A375 (cell line): ENCODE measurements around the gene PPP1R37. TPM values are rescaled to one million over a fixed set of nuclear protein-coding genes. Genes with fewer than 3 reads are reported as not detected.

Source experiments
- small RNA-seq: library from RNA; depleted of rRNA; stranded (forward); fragments of <200 nt; gene quantifications from one replicate; pipeline ENCODE3, GENCODE V24; 2014
- total RNA-seq: library from RNA; depleted of rRNA; stranded (reverse); fragments of >200 nt; shearing (Covaris generic); gene quantifications from 2 replicates; pipeline ENCODE4 v1.2.3, GENCODE V29; 2014; rRNA removed

Gene PPP1R37, protein sequence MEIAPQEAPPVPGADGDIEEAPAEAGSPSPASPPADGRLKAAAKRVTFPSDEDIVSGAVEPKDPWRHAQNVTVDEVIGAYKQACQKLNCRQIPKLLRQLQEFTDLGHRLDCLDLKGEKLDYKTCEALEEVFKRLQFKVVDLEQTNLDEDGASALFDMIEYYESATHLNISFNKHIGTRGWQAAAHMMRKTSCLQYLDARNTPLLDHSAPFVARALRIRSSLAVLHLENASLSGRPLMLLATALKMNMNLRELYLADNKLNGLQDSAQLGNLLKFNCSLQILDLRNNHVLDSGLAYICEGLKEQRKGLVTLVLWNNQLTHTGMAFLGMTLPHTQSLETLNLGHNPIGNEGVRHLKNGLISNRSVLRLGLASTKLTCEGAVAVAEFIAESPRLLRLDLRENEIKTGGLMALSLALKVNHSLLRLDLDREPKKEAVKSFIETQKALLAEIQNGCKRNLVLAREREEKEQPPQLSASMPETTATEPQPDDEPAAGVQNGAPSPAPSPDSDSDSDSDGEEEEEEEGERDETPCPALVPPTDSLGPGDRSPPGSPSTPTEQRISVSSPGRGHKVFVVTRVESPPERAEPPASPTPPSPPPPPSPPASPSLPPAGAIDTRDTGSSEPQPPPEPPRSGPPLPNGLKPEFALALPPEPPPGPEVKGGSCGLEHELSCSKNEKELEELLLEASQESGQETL
- total RNA-seq, result 29.2 and 29.7 TPM in 2 replicates

DNA sequence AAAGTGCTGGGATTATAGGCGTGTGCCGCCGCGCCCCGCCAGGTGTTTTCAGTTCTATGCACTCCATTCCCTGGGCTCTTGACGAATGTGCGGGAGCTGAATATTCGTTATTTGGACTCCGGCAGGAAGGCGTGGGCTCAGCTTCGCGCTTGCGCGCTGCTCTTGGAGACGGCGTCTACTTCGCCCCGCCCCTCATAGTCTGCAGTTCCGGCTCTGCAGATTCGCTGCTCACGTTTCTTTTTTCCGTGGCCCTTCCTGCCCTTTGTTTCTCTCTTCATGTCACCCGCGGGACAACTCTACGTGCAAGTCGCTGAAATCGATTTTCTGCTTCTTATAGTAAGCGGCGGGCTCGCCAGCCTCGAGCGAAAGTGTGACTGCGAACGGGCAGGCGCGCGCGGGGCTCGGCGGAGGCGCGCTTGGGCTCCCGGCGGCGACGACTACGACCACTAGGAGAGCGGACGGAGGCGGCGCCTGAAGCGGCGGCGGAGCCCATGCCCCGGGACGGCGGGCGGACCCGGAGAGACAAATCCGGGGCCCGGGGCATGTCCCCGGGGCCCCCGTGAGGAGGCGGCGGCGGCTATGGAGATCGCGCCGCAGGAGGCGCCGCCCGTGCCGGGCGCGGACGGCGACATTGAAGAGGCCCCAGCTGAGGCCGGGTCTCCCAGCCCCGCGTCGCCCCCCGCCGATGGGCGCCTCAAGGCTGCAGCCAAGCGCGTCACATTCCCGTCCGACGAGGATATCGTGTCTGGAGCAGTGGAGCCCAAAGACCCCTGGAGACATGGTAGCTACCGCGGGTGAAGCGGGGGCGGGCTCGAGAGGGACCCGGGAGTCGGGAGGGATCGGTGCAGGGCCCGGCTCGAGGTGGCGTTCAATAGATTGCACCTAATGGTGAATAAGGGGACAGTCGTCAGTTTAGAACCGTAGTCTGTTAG is at the start of gene PPP1R37:
TSS of gene PPP1R37 (plus strand) at position 433 of the 932 bp plus-strand sequence. CDS start at position 580, 147 bp downstream.

DNA sequence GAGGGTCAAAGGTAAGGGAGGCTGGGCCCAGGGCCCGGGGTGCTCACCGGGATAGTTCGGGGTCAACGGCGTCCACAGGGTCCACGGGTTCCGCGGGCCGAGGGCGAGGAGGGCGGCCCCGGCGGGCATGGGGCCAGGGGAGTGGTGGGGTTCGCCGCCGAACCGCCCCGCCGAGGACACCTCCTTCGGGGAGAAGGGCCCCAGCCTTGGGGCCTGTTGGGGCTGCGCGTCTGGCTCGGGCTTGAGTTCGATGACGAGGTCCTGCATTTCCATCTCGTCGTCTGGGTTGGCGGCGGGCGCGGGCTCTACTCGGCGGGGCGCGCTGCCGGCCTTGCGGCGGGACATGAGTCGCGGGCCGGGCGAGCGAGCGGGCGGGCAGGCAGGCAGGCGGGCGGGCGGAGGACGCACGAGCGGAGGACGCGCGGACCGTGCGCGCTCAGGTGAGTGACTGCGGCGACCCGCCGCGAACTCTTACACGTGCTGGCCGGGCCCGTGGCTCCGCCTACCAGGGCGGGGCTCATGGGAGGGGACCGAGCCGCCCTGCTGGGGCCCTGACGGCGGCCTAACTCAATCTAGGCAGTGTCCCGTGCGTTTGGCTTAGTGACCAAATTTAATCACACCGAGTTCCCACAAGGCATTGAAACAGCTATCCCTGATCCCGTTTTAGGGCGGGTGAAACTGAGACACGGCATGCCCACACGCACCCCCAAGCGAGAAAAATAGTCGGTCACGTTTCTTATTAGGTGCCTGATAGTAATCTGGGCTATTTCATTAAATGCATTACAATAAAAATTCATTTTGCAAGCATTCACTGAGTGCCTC is 16.7 kb upstream of the PPP1R37 start, which contains the start of gene ZNF296:
TSS of gene ZNF296 (minus strand) at position 450 of the 822 bp plus-strand sequence. CDS start at position 345, 105 bp downstream.

DNA sequence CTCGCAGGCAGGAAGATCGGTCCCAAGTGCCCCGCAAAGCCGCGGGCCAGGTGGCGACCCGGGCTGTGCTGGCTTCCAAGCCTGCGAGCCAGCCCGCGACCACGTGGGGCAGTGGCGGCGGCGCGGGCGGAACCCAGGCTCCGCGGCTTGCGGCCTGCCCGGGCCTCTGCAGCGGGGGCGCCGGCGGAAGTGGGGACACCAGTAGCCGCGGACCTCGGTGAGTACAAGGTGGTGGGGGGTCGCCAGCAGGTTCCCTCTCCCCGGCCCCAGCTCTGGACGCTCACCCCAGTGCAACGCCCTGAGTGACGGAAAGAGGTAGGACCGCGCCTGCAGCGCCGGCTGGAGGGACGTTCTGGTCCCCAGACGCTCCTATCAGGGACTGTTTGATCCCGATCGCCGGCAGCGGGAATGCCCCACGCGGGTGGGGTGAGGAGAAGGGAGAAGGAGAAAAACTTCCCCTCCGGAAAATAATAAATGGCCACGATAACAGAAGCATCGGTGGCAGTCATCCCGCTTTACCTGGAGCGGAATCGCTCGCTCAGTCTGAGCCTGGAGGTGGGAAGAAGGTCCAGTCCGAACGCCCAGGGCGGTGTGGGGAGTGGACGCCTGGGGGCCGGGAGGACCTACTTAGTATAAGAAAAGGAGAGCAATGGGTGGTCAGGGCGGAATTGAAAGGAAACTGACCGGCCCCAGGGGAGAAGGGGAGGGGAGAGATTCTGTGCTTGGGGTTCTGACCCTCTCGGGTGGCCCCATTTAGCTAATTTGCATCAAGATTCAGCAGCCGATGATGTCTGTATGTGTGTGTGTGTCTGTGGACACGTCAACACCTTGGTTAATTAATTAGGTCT is 13.7 kb upstream of the PPP1R37 start, which contains the start of gene GEMIN7:
TSS of gene GEMIN7 (plus strand) at position 198 of the 848 bp plus-strand sequence. CDS start 10,855 bp downstream, outside the sequence.

DNA sequence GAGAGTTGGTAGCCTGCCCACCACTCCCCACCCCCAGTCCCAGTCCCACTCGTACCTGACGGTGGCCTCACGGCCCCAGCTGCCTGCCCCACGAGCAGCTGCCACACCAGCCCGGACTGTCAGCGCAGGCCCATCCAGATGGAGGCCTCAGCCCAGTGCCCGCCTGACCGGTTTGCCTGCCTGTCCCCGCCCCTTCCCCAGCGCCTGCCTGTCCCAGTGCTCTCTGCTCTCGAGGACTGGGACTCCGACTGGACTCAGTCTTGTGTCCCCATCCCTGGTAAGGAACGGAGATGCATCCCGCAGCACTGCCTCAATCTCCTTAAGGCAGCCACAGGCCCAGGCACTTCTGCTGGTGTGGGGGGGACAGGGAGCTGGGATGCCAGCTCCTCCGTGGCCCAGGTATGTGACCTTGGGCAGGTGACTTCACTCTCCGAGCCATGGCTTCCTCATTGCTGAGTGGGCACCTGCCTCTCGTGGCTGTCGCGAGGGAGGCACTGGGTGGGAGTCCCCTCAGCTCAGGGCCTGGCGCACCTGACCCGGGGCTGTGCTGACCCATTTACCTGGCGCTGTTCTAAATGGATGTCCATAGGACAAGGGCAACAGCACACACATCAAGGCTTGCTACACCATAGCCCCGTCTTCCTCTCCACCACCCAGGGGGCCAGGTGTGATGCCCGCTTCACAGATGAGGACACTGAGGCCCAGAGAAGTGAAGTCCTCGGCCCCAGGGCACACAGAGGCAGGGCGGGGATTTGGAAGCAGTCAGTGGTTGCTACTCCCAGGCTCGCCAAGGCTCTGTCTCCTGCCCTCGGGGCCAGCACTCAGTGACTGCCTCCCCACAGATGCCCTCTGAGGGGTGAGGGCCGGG is 68.1 kb downstream of the PPP1R37 start, which contains the start of gene NKPD1:
TSS of gene NKPD1 (minus strand) at position 113 of the 868 bp plus-strand sequence. CDS start 832 bp downstream, outside the sequence.

DNA sequence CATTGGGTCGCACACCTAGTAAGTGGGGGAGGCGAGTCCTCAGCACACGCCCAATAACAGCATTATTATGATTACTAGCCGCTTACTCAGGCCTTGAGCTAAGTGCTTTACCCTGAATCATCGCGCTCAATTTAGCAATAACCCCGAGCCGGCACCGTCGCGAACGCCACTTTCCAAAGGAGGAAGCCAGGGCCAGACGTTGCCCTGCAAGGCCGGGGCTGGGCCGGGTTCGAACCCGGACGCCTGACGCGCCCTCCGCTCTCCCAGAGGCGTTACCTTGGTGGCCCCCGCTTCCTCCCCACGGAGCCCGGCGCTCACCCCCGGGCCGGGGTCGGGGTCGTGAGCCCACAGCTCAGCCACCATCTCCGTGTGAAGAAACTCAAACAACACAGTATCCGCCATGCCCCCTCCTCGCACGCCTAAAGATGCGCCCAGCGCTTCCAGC is 84.9 kb downstream of the PPP1R37 start, which contains the start of gene TRAPPC6A:
TSS of gene TRAPPC6A (minus strand) at position 421 of the 445 bp plus-strand sequence. CDS start at position 402, 19 bp downstream.

DNA sequence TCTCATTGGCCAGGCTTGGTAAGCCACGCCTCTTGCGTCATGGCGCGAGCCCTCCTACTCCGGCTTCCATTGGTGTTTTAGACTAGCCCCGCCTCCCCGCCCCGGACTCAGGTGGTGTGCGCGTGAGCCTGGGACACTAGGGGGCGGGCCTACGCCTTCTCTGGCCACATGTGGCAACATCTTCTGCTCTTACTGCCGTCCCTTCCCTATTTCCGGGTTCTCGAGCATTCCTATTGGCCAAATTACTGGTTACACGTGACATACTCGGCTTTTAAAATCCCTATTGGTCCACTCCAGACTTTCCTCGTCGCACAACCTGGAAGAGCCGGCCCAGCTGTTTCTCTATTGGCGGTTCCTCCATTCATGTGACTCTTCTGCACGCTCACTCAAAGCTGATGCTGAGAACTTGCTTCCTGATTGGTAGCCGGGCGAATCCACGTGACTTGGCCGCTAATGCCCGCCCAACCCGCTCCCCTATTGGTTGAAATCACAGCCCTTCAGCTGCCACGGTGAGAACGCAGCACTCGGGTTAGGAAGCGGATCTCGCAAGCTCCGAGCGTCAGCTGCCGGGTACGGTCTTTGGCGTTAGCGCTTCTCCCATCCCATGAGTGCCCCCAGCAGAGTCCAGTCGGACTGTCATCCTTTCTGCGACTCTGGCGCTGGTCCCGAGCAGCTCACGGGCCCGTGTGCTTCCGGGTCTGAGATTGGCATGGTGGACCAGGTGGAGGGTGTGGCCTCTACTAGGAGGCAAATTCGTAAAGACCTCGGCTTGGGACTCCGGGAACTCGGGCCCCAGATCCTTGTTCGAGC is 85.5 kb downstream of the PPP1R37 start, which contains the start of gene BLOC1S3:
TSS of gene BLOC1S3 (plus strand) at position 523 of the 810 bp plus-strand sequence. CDS start 513 bp downstream, outside the sequence.

Small RNA genes within 50 kb of the gene (small RNA-seq; reads per million reads assigned to genes)
- gene RNU6-611P, result not detected

Other genes starting within 250 kb of the PPP1R37 start
- 49.1 and 49.5 TPM in 2 replicates for gene NECTIN2, start 246.9 kb upstream of the PPP1R37 start, total RNA-seq
- gene TOMM40, start 201.9 kb upstream of the PPP1R37 start, total RNA-seq, result 125 TPM in 2 replicates
- gene APOE, start 187.4 kb upstream of the PPP1R37 start, total RNA-seq, result 4.5 and 4.9 TPM in 2 replicates
- 9.9 and 11.1 TPM in 2 replicates for gene APOC1, start 178.6 kb upstream of the PPP1R37 start, total RNA-seq
- gene APOC4, start 150.9 kb upstream of the PPP1R37 start, total RNA-seq, result not detected in 2 replicates
- not detected in 2 replicates for gene APOC2, start 147.1 kb upstream of the PPP1R37 start, total RNA-seq
- gene CLPTM1, start 137.8 kb upstream of the PPP1R37 start, total RNA-seq, result 36.1 and 53.4 TPM in 2 replicates
- 22.0 and 23.3 TPM in 2 replicates for gene RELB, start 91.7 kb upstream of the PPP1R37 start, total RNA-seq
- 54.8 and 66.9 TPM in 2 replicates for gene CLASRP, start 54.1 kb upstream of the PPP1R37 start, total RNA-seq
- 0.82 and 1.9 TPM in 2 replicates for gene ZNF296, start 16.7 kb upstream of the PPP1R37 start, total RNA-seq
- gene GEMIN7, start 13.9 kb upstream of the PPP1R37 start, total RNA-seq, result 32.3 and 37.6 TPM in 2 replicates
- gene NKPD1, start 67.8 kb downstream of the PPP1R37 start, total RNA-seq, result not detected in 2 replicates
- 4.4 and 4.9 TPM in 2 replicates for gene TRAPPC6A, start 85.1 kb downstream of the PPP1R37 start, total RNA-seq
- 3.6 and 3.7 TPM in 2 replicates for gene BLOC1S3, start 85.6 kb downstream of the PPP1R37 start, total RNA-seq
- 0.53 and 0.72 TPM in 2 replicates for gene EXOC3L2, start 152.2 kb downstream of the PPP1R37 start, total RNA-seq
- gene MARK4, start 158.1 kb downstream of the PPP1R37 start, total RNA-seq, result 12.4 and 12.9 TPM in 2 replicates
- gene CKM, start 229.7 kb downstream of the PPP1R37 start, total RNA-seq, result not detected in 2 replicates
- gene KLC3, start 247.6 kb downstream of the PPP1R37 start, total RNA-seq, result 0.24 TPM in 1 of 2 replicates, not detected in the other